Hepatocyte (in vitro differentiated cells): Measurements from ENCODE around the gene ACTR3C.
"Not testable (repeated sequence)": the region's sequence is repeated elsewhere in the genome, so short reads cannot be mapped to it uniquely, and the experiment has no call there.

ENCODE experiments used
- CTCF ChIP-seq: fragments of 200-600 bp; sonication (generic); IDR thresholded peaks from 2 replicates; pipeline ENCODE4 v1.5.1; 2016; ENCODE audit warnings: antibody characterized with exemption, mild to moderate bottlenecking; ENCODE audit not compliant: poor library complexity
- EZH2 ChIP-seq: fragments of 200-600 bp; sonication (generic); IDR thresholded peaks from 2 replicates; pipeline ENCODE4 v1.6.1; 2016; ENCODE audit warnings: antibody characterized with exemption, mild to moderate bottlenecking, borderline replicate concordance

- TF ChIP-seq CTCF, EZH2: not testable (repeated sequence)
These were observed 45.0 kb downstream of the ACTR3C start for GRCh38 chr7:150278383-150278782.
